Neural crest cell (in vitro differentiated cells): Measurements from ENCODE around the gene ANKRD31. TPM values are rescaled to one million over a fixed set of nuclear protein-coding genes. Genes with fewer than 3 reads are reported as not detected.

Source experiments
- DNase-seq: peaks from one replicate; pipeline ENCODE4 v3.0.0; 2021; ENCODE audit warnings: low read depth, mixed read lengths, low spot score
- H3K27ac Mint-ChIP-seq: one replicate; pipeline ENCODE4 v1.8.0; 2021; ENCODE audit warnings: mild to moderate bottlenecking, mixed read lengths; ENCODE audit not compliant: unreplicated experiment
- H3K27me3 Mint-ChIP-seq: 2 replicates; pipeline ENCODE4 v1.8.0; 2021; ENCODE audit warnings: low read depth, mild to moderate bottlenecking, mixed read lengths
- H3K36me3 Mint-ChIP-seq: 2 replicates; pipeline ENCODE4 v1.8.0; 2021; ENCODE audit warnings: low read depth, mild to moderate bottlenecking, mixed read lengths
- H3K4me1 Mint-ChIP-seq: 2 replicates; pipeline ENCODE4 v1.8.0; 2021; ENCODE audit warnings: mixed read lengths
- H3K4me3 Mint-ChIP-seq: one replicate; pipeline ENCODE4 v1.8.0; 2021; ENCODE audit warnings: mild to moderate bottlenecking, mixed read lengths
- H3K9me3 Mint-ChIP-seq: 2 replicates; pipeline ENCODE4 v1.8.0; 2021; ENCODE audit warnings: mixed read lengths
- CTCF ChIP-seq: fragments of 200-600 bp; sonication (generic); conservative IDR thresholded peaks from 2 replicates; pipeline ENCODE4 v1.5.0; 2021; ENCODE audit warnings: antibody characterized with exemption, mild to moderate bottlenecking
- long read RNA-seq: library from polyadenylated mRNA; unstranded; transcript quantifications from one replicate; pipeline ENCODE4 v2.0.0, GENCODE V29; 2020
- total RNA-seq: library from RNA; stranded (reverse); gene quantifications from 2 replicates; pipeline ENCODE4 v1.2.1, GENCODE V29; 2021

Gene ANKRD31
- 0.39 and 0.51 TPM in 2 replicates for total RNA-seq
- long read RNA-seq, partial matches to known transcripts = 1 of 1 reads
- long read RNA-seq, other reads (novel, unspliced or antisense) = 0 of 1 reads

DNA sequence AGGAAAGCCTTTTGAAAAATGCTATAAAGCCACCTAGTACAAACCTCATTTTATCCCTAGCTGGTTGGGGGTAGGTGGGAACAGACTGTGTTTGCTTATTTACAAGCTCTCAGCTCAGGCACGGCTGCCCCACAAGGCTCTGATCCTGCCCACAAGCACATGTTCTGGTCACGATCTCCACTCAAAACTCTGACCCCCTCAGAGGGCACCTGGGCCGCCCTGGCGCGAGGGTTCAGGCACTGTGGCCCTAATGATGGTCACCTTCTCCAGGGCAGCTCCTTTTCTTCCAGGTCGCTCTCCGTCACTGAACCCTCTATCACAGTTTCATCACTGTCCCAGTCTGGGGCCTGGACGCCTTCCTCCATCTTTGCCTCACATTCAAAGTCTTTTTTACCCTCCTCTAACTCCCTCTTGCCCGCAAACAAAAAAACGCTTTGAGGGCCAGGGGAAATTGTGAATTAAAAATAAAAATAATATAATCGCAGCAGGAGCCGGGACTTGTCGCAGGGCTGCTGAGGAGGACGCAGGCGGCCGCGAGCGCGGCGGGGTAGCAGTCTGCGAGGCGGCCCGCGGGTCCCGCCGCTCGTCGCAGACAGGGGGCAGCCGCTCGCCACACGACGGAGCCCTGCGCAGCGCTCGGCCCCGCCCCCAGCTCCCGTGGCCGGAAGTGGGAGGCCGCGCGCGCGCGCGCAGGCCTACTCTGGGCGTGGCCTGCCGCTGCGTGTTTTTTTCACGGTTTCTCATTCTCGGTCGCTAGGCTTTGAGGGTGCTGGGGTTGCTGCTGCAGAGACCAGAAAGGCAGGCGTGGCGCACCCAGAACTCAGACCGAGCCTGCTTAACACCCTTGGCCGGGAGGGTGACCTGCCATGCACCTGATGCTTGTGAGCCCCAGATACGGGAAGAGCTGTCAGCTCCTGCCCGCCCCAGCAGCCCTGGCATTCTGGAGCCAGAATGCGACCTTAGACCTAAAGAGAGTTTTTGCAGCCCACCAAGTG, at the start of gene ANKRD31:
TSS of gene ANKRD31 (minus strand) at position 557 of the 995 bp plus-strand sequence. CDS start at position 365, 192 bp downstream.
- Mint-ChIP-seq H3K27me3 (no peaks in the 10 kb centered on the region), H3K4me1 (peaks cover 20% of the 10 kb centered on the region), H3K4me3 (peak within 1 kb of the TSS; percentile 94), H3K9me3 (no peaks in the 10 kb centered on the region), H3K27ac (peak within 1 kb of the TSS; percentile 98), H3K36me3 (no peaks in the 10 kb centered on the region)
- DNase-seq = peak; percentile 75
- TF ChIP-seq CTCF = peak; percentile 90

DNA sequence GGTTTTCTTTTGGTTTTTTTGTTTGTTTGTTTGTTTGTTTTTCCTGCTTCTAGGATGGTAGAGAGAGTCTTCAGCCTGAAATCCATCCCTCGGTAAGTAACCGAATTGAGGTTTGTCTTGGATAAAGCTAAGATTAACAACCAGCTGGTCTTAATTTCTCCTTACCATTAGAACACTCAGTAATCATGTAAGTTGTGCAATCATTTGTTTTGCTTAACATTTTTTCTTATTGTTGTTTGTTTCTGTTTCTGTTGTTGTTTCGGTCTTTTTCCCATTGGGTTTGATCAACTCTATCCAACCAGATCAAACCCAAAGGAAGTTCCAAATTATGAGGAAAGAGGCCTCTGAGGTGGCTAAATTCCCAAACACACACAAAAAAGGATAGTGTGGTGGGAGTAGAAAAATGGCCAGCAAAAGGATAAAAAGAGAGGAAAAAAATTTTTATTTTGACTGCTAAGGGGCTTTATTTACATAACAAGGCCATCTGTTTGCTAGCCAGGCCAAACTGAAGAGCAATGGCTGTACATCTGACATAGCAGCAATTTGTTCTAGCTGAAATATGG, 49.6 kb upstream of the ANKRD31 start:
- Mint-ChIP-seq H3K27ac (no peak overlapping the region), H3K4me1 (no peaks in the 10 kb centered on the region), H3K9me3 (peaks cover 17% of the 10 kb centered on the region), H3K36me3 (peaks cover 6% of the 10 kb centered on the region), H3K27me3 (no peaks in the 10 kb centered on the region), H3K4me3 (no peak overlapping the region)
- no peak for DNase-seq
- TF ChIP-seq CTCF = no peak

GRCh38 chr5:75282581-75282980, 45.9 kb upstream of the ANKRD31 start:
- no peak for TF ChIP-seq CTCF
- Mint-ChIP-seq H3K36me3 (no peaks in the 10 kb centered on the region), H3K4me3 (no peak overlapping the region), H3K27ac (no peak overlapping the region), H3K9me3 (no peaks in the 10 kb centered on the region), H3K27me3 (no peaks in the 10 kb centered on the region), H3K4me1 (no peaks in the 10 kb centered on the region)
- DNase-seq = no peak

- Mint-ChIP-seq H3K4me1 (no peaks in the 10 kb centered on the region), H3K27me3 (no peaks in the 10 kb centered on the region), H3K36me3 (no peaks in the 10 kb centered on the region), H3K27ac (no peak overlapping the region), H3K4me3 (no peak overlapping the region), H3K9me3 (no peaks in the 10 kb centered on the region)
- no peak for DNase-seq
- TF ChIP-seq CTCF = no peak
Observed at GRCh38 chr5:75281716-75282465, 45.2 kb upstream of the ANKRD31 start.

- Mint-ChIP-seq H3K4me3 (no peak overlapping the region), H3K27me3 (no peaks in the 10 kb centered on the region), H3K9me3 (no peaks in the 10 kb centered on the region), H3K27ac (no peak overlapping the region), H3K36me3 (no peaks in the 10 kb centered on the region), H3K4me1 (peaks cover 5% of the 10 kb centered on the region)
- no peak for TF ChIP-seq CTCF
- no peak for DNase-seq
Observed at GRCh38 chr5:75279321-75279720, 42.6 kb upstream of the ANKRD31 start.
